CD4-positive, alpha-beta T cell treated with Interleukin-15 for 4 hours (primary cell): ENCODE measurements around the gene WDR91.
A peak's percentile ranks its signal among the peaks of the same experiment; 100 is the strongest.
"Not testable (repeated sequence)": the region's sequence is repeated elsewhere in the genome, so short reads cannot be mapped to it uniquely, and the experiment has no call there.

Experiments used
- DNase-seq: peaks from one replicate; pipeline ENCODE4 v3.0.0-alpha.2; 2020; ENCODE audit warnings: low spot score

The WDR91 gene

DNA sequence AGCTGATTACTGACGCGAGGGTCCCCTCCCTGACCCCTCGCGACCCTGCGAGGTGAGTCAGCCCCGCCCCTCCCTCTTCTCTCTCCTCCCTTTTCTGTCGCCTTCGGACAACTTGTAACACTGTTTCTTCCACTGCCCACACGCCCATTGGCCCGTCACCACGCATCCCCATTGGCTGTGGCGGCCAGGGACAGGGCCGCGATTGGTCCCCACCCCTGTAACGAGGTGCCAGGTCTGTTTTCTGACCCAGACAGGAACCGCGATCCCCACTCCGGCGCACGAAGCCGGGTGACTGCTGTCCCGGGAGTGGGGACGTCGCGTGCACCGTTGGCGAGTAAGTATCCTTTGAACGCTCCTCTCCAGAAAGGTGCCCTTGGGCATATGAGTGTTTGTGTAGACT, 22.2 kb upstream of the WDR91 start, which contains the start of gene STRA8:
Gene STRA8 (plus strand): TSS at position 269 of the 400 bp plus-strand sequence. CDS start 6,687 bp downstream, outside the sequence.
- DNase-seq, result no peak

- DNase-seq, result no peak
These were observed 21.4 kb upstream of the WDR91 start for GRCh38 chr7:135232720-135233119.

GRCh38 chr7:135232087-135232486, 20.8 kb upstream of the WDR91 start:
- no peak for DNase-seq

DNA sequence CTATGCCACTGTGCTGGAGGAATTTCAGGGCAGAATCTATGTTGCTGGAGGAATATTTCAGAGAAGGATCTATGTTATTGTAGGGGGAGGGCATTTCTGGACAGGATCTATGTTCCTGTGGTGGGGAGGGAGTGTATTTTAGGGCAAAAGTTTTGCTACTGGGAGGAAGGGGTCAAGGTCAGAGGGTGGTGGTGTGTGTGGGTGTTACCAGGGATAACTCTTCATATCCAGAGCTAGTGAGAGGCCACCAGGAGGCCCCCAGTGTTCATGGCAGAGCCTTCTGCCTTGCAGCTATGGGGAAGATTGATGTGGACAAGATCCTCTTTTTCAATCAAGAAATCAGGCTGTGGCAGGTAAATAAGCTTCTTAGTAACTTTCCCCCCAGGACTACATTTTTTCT, 20.4 kb upstream of the WDR91 start:
- DNase-seq, result no peak

- DNase-seq, result no peak
These were observed 12.7 kb upstream of the WDR91 start for GRCh38 chr7:135224027-135224426.

DNA sequence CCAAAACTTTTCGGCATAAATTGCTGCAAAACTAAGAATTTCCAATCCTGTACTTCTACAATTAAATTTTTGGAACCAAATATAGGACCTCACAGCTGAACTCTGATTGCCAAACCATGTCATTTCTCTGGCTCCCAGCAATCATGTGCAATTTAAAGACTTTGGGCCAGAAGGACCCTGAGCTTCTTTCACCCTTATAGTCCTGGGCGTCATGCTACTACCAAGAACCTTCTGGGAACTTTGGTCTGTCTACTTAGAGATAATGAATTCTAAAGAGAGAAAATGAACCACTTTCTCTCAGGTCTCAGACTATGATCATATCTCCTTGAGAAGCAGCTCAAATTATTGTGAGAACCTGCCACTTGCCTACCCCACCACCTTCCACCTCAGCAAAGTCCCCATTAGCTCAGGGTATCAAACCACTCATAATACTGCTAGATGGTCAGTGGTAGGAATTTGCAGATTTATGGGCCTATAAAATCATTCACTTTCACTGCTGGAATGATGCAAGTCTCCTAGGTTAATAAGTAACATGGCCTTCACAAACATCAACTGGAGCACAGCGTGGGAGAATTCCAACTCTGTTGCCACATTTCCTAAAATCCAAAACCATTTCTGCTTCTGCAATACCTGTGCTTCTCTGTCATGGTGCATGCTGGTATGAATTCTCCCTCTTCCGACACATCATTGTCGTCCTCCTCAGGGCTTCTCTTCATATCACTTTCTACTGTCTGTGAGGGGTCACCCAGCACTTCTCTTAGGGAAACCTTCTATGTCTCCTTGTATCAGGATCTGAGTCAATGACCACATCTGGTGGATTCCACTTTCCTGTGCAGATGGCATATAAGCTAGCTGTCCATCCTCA, 6.6 kb upstream of the WDR91 start:
- no peak for DNase-seq

DNA sequence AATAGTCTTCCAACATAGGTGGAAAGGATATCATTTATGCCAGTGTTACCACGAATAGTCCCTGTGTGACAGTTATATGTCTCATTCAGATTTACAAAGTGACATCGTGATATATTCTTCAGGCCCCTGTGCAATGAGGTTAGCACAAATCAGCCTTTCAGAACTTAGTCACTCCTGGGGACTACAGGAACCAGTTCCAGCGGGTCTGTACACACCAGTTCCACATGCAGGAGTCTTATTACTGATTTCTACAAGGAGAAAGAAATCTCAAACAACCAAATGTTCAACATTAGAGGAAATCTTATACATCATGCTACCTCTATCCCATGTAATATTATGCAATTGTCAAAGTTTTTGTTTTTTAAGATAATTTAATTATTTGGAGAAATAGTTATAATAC, 4.4 kb upstream of the WDR91 start:
- no peak for DNase-seq

DNA sequence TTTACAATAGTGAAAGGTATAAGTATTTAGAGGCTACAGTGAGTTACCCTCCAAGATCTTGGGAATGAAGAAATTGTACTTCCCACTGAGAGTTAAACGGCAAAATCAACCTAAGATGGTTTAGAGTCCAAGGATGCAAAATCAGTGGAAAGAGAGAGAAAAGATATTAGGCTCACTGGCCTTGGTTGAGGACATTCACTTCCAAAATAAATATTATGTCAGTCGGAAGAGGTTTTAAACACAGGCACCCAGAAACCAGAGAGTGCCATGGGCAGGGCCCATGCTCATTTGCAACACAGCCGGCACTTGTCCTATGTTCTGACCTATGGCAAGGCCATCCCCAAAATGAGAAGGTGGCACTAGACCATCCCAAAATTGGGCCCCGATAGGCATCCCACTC, 3.9 kb upstream of the WDR91 start:
- DNase-seq, result no peak

DNA sequence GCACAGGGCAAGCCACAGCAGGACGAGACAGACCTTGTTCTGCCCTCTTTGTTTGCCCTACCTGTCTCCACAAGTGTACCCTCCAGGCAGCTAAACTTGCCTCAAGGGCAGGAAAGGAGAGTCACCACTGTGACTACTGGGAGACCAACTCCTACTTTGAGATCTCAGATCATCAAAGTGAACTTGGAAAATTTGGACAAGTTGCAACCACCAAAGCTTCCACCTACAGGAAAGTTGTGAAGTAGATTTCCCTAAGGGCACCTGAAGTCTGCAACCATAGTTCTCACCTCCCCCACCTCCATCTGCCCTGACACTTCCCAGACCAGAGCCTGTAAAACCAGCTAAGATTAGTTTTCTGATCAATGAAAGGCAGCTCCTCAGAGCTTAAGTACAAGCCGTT, 2.5 kb upstream of the WDR91 start:
- DNase-seq, result no peak

DNA sequence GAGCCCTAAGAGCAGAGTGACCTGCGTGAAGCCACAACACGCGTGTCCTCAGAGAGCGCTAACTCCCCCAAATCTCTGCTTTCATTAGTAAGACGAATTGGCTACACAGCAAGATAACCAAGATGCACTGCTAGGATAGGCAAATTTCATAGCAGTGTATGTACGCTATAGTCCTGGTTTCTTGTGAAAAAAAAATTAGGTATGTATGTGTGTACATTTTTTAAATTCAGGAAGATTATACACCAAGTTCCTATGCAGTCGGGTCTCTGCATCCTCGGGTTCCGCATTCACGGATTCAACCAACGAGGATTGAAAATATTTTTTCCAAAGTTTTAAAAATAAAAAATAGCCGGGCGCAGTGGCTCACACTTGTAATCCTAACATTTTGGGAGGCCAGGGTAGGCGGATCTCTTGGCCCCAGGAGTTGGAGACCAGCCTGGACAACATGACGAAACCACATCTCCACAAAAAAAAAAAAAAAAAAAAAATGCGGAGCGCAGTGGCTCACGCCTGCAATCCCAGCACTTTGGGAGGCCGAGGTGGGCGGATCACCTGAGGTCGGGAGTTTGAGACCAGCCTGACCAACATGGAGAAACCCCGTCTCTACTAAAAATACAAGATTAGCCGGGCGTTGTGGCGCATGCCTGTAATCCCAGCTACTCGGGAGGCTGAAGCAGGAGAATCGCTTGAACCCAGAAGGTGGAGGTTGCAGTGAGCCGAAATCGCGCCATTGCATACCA, 790 bp upstream of the WDR91 start:
- DNase-seq, result not testable (repeated sequence)

DNA sequence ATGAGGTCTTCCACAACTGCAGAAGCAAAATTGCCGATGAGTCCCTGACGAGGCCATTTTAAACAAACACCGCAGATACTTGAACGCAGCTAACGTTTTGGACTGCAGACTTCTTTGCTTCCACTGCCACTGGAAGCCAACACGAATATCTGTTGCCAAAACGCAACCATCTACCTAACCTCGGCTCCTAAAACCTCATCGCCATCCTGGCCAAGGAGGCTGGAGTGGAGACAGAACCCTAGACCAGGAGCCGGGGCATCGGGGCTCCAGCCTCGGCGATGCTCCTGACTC, 493 bp downstream of the WDR91 start:
- peak; percentile 13 for DNase-seq

GRCh38 chr7:135209225-135209834, 2.0 kb downstream of the WDR91 start:
- no peak for DNase-seq

GRCh38 chr7:135208102-135208793, 3.1 kb downstream of the WDR91 start:
- DNase-seq, result no peak

GRCh38 chr7:135207406-135208101, 3.8 kb downstream of the WDR91 start:
- DNase-seq, result no peak

DNA sequence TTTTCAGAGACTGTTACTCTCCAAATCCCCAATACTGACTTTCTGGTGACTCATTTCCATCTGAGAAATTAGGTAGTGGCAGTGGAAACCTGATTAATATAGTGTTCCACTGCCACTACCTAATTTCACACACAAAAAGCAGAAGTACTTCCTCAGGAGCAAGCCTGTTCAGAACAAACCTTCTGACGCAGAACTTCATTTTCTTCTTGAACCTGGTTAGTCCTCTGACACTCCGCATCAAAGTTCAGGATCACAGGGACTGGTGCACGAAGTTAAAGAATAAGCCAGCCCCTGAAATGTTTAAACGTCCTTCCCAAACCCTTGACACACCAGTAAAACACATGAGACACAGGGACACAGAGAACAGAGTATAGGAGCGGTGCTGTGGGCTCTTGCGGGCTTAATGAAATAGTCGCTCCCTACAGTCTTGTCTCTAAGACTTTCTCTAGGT, 4.4 kb downstream of the WDR91 start:
- DNase-seq, result no peak

- DNase-seq, result no peak
These were observed 5.5 kb downstream of the WDR91 start for GRCh38 chr7:135205850-135206249.

- DNase-seq, result no peak
These were observed 6.5 kb downstream of the WDR91 start for GRCh38 chr7:135204876-135205275.

DNA sequence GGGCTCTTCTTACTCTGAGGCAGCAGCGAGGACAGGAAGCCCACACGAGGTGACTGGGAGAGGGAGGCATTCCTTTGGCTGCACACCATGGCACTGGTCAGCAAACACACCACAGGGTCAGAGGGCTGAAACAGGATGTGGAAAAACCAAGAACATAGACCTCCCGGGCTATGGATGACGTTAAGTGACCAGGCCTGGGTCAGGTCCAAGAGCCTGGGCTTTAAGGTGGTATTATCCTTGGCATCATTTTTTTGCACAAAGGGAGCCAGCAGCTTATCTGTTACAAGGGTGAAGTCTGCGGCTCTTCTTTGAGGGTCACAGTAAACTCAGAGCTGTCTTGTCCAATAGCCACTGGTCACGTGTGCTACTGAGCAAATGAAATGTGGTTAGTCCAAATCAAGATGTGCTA, 7.0 kb downstream of the WDR91 start:
- DNase-seq, result no peak

- DNase-seq, result no peak
These were observed 10.0 kb downstream of the WDR91 start for GRCh38 chr7:135201350-135201749.

GRCh38 chr7:135200821-135201331, 10.4 kb downstream of the WDR91 start:
- no peak for DNase-seq

- DNase-seq, result no peak
These were observed 11.9 kb downstream of the WDR91 start for GRCh38 chr7:135199439-135199838.
